Liver (tissue), 9 donors: ENCODE results near the gene PABPN1L. TPM values are rescaled to one million over a fixed set of nuclear protein-coding genes. Genes with fewer than 3 reads are reported as not detected.

Experiments
- DNase-seq: peaks from one replicate; pipeline ENCODE4 v3.0.0-alpha.2; 2017; ENCODE audit warnings: low spot score
- H3K27ac ChIP-seq, 2 donors: one replicate each; pipeline ENCODE4 v1.7.0; 2013; ENCODE audit warnings: inconsistent platforms in 2 of 2, low read length in 2 of 2, control low read depth in 1 of 2, low read depth in 1 of 2, mild to moderate bottlenecking in 1 of 2
- H3K27me3 ChIP-seq, 4 donors: one replicate each; pipeline versions ENCODE4 v1.6.1 to v1.7.0; 2013; ENCODE audit warnings: low read length in 3 of 4, inconsistent platforms in 1 of 4, mild to moderate bottlenecking in 1 of 4, moderate library complexity in 1 of 4; ENCODE audit not compliant: control insufficient read depth in 4 of 4, insufficient read depth in 4 of 4
- H3K36me3 ChIP-seq, 4 donors: one replicate each; pipeline versions ENCODE4 v1.6.1 to v1.7.0; 2013; ENCODE audit warnings: low read length in 3 of 4, mild to moderate bottlenecking in 3 of 4, low read depth in 1 of 4, moderate library complexity in 1 of 4; ENCODE audit not compliant: control insufficient read depth in 4 of 4, insufficient read depth in 3 of 4
- H3K4me1 ChIP-seq, 4 donors: one replicate each; pipeline versions ENCODE4 v1.6.1 to v1.7.0; 2013; ENCODE audit warnings: low read length in 3 of 4, mild to moderate bottlenecking in 3 of 4, moderate library complexity in 1 of 4; ENCODE audit not compliant: control insufficient read depth in 4 of 4, insufficient read depth in 4 of 4
- H3K4me3 ChIP-seq, 3 donors: one replicate each; pipeline versions ENCODE4 v1.6.1 to v1.7.0; 2013; ENCODE audit warnings: low read length in 3 of 3, control low read depth in 1 of 3, low read depth in 1 of 3, mild to moderate bottlenecking in 1 of 3
- H3K9ac ChIP-seq, 2 donors: one replicate each; pipeline ENCODE4 v1.7.0; 2013; ENCODE audit warnings: low read length in 2 of 2, mild to moderate bottlenecking in 2 of 2, moderate library complexity in 2 of 2, control low read depth in 1 of 2, low read depth in 1 of 2
- H3K9me3 ChIP-seq, 4 donors: one replicate each; pipeline versions ENCODE4 v1.6.1 to v1.7.0; 2013; ENCODE audit warnings: low read length in 3 of 4; ENCODE audit not compliant: control insufficient read depth in 4 of 4
- EGR1 ChIP-seq, 2 donors: IDR thresholded peaks; 2 replicates each; pipeline ENCODE4 v1.6.1; 2016 to 2018; ENCODE audit warnings: antibody characterized with exemption in 2 of 2, low read depth in 2 of 2
- FOXA1 ChIP-seq: IDR thresholded peaks from 2 replicates; pipeline ENCODE4 v1.6.1; 2016; ENCODE audit warnings: antibody characterized with exemption
- FOXA2 ChIP-seq: IDR thresholded peaks from 2 replicates; pipeline ENCODE4 v1.6.1; 2016; ENCODE audit warnings: antibody characterized with exemption
- GABPA ChIP-seq, 2 donors: IDR thresholded peaks in 1 of 2; conservative IDR thresholded peaks in 1 of 2; 2 replicates each; pipeline ENCODE4 v1.6.1; 2016; ENCODE audit warnings: antibody characterized with exemption in 2 of 2, mild to moderate bottlenecking in 1 of 2, moderate library complexity in 1 of 2
- HNF4A ChIP-seq, 2 donors: conservative IDR thresholded peaks; 2 replicates each; pipeline ENCODE4 v1.6.1; 2016; ENCODE audit warnings: antibody characterized with exemption in 2 of 2, mild to moderate bottlenecking in 2 of 2
- HNF4G ChIP-seq: IDR thresholded peaks from 2 replicates; pipeline ENCODE4 v1.6.1; 2016; ENCODE audit warnings: antibody characterized with exemption
- JUND ChIP-seq, 2 donors: IDR thresholded peaks; 2 replicates each; pipeline ENCODE4 v1.6.1; 2016; ENCODE audit warnings: antibody characterized with exemption in 2 of 2
- NR2F2 ChIP-seq: IDR thresholded peaks from 2 replicates; pipeline ENCODE4 v1.6.1; 2016; ENCODE audit warnings: antibody characterized with exemption
- RAD21 ChIP-seq, 2 donors: IDR thresholded peaks; 2 replicates each; pipeline ENCODE4 v1.6.1; 2016; ENCODE audit warnings: antibody characterized with exemption in 2 of 2, mild to moderate bottlenecking in 2 of 2
- RXRA ChIP-seq, 2 donors: IDR thresholded peaks; 2 replicates each; pipeline ENCODE4 v1.6.1; 2017 to 2018; ENCODE audit warnings: antibody characterized with exemption in 2 of 2, mild to moderate bottlenecking in 1 of 2
- SP1 ChIP-seq: IDR thresholded peaks from 2 replicates; pipeline ENCODE4 v1.6.1; 2018; ENCODE audit warnings: antibody characterized with exemption, mild to moderate bottlenecking
- TAF1 ChIP-seq: conservative IDR thresholded peaks from 2 replicates; pipeline ENCODE4 v1.6.1; 2016; ENCODE audit warnings: antibody characterized with exemption, mild to moderate bottlenecking
- YY1 ChIP-seq: IDR thresholded peaks from 2 replicates; pipeline ENCODE4 v1.6.1; 2016; ENCODE audit warnings: antibody characterized with exemption, mild to moderate bottlenecking
- WGBS: extraction: QIAGEN DNeasy Blood & Tissue Kit; methylation state at CpG from one replicate; pipeline ENCODE4 v1.1.7; 2013; 5-methylcytosine and 5-hydroxymethylcytosine counted together
- polyA plus RNA-seq, 2 donors: library from polyadenylated mRNA; stranded (reverse) in 1 of 2; unstranded in 1 of 2; fragments of 200-250 nt in 1 of 2; fragments of >200 nt in 1 of 2; fragmentation: Nextera tagmentation in 1 of 2; extraction: Ambion mirVana in 1 of 2; gene quantifications; one replicate each; pipeline versions ENCODE4 v1.2.1 to v1.2.3, GENCODE V29; 2013 to 2015
- total RNA-seq, 2 donors: library from RNA; depleted of rRNA; stranded (reverse); fragments of >200 nt; gene quantifications; one replicate each; pipeline ENCODE4 v1.2.3, GENCODE V29; 2014
- TF ChIP-seq, protein P1 (sequence below): fragments of 150-350 bp; IDR thresholded peaks from 2 replicates; pipeline ENCODE4 v1.5.1; 2017; ENCODE audit warnings: improper control_type of control experiment, low read depth, low read length; ENCODE audit not compliant: missing input control
- TF ChIP-seq, protein P2 (sequence below): IDR thresholded peaks from 2 replicates; pipeline ENCODE4 v1.6.1; 2016; ENCODE audit warnings: antibody characterized with exemption
- TF ChIP-seq, protein P3 (sequence below): IDR thresholded peaks from 2 replicates; pipeline ENCODE4 v1.6.1; 2016; ENCODE audit warnings: antibody characterized with exemption
- TF ChIP-seq, protein P4 (sequence below): IDR thresholded peaks from 2 replicates; pipeline ENCODE4 v1.6.1; 2016; ENCODE audit warnings: antibody characterized with exemption, mild to moderate bottlenecking
- TF ChIP-seq, protein P5 (sequence below): IDR thresholded peaks from 2 replicates; pipeline ENCODE4 v1.6.1; 2016; ENCODE audit warnings: antibody characterized with exemption
- donor health status: healthy.
- donor health status: healthy.
- donor health status: healthy.
- donor health status: healthy.
- donor health status: healthy.

Gene PABPN1L
- total and polyA plus RNA-seq, 4 donors: 0.09 TPM; not detected in 3

DNA sequence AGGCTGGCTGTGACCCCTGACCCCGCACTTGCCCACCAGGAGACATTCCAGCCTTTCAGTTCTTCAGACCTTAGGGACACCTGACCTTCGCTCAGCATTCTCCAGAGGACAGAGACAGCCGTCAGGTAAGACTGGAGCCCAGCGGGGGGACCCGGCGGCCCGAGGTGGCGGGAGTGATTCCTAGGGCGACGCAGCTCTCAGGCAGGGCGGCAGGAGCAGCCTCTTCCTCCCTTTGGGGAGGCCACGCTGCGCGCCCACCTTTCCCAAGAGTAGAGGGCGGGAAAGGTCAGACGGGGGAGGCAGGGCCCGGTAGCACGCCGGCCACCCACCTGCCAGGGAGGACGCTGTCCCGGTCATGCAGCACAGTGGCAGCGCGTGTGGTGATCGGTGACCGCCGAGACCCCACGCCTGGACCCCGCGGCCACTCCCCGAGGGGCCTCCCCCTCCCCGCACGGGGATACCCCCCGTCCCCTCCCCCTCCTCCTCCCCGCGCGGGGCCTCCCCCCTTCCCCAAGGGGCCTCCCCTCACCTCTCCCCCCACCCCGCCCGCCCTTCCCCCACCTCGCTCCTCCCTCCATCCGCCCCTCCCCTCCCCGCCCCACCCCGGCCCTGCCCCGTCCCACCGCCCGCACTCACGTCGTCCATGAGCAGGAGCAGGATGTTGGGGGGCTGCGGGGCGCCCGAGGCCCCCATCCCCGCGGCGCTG is 10.2 kb downstream of the PABPN1L start:
- H3K36me3 ChIP-seq: peaks cover 5 to 25% (median 16%) of the 10 kb centered on the region in 4 donors
- peak overlapping the region; percentile 21 to 68 (median 59) for H3K4me3 ChIP-seq
- H3K9me3 ChIP-seq: no peaks in the 10 kb centered on the region
- H3K27me3 ChIP-seq: no peaks in the 10 kb centered on the region
- peaks cover 12 to 36% (median 26%) of the 10 kb centered on the region in 4 donors for H3K4me1 ChIP-seq
- TF ChIP-seq, protein P1, sequence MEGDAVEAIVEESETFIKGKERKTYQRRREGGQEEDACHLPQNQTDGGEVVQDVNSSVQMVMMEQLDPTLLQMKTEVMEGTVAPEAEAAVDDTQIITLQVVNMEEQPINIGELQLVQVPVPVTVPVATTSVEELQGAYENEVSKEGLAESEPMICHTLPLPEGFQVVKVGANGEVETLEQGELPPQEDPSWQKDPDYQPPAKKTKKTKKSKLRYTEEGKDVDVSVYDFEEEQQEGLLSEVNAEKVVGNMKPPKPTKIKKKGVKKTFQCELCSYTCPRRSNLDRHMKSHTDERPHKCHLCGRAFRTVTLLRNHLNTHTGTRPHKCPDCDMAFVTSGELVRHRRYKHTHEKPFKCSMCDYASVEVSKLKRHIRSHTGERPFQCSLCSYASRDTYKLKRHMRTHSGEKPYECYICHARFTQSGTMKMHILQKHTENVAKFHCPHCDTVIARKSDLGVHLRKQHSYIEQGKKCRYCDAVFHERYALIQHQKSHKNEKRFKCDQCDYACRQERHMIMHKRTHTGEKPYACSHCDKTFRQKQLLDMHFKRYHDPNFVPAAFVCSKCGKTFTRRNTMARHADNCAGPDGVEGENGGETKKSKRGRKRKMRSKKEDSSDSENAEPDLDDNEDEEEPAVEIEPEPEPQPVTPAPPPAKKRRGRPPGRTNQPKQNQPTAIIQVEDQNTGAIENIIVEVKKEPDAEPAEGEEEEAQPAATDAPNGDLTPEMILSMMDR: no peak
- TF ChIP-seq FOXA1: no peak
- no peak for TF ChIP-seq RXRA (IDR thresholded peaks at IDR 0.05)
- TF ChIP-seq JUND (IDR thresholded peaks at IDR 0.05): no peak
- no peak for TF ChIP-seq YY1
- TF ChIP-seq NR2F2: no peak
- TF ChIP-seq, protein P2, sequence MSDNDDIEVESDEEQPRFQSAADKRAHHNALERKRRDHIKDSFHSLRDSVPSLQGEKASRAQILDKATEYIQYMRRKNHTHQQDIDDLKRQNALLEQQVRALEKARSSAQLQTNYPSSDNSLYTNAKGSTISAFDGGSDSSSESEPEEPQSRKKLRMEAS: no peak
- TF ChIP-seq, protein P3, sequence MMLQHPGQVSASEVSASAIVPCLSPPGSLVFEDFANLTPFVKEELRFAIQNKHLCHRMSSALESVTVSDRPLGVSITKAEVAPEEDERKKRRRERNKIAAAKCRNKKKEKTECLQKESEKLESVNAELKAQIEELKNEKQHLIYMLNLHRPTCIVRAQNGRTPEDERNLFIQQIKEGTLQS: no peak
- TF ChIP-seq, protein P4, sequence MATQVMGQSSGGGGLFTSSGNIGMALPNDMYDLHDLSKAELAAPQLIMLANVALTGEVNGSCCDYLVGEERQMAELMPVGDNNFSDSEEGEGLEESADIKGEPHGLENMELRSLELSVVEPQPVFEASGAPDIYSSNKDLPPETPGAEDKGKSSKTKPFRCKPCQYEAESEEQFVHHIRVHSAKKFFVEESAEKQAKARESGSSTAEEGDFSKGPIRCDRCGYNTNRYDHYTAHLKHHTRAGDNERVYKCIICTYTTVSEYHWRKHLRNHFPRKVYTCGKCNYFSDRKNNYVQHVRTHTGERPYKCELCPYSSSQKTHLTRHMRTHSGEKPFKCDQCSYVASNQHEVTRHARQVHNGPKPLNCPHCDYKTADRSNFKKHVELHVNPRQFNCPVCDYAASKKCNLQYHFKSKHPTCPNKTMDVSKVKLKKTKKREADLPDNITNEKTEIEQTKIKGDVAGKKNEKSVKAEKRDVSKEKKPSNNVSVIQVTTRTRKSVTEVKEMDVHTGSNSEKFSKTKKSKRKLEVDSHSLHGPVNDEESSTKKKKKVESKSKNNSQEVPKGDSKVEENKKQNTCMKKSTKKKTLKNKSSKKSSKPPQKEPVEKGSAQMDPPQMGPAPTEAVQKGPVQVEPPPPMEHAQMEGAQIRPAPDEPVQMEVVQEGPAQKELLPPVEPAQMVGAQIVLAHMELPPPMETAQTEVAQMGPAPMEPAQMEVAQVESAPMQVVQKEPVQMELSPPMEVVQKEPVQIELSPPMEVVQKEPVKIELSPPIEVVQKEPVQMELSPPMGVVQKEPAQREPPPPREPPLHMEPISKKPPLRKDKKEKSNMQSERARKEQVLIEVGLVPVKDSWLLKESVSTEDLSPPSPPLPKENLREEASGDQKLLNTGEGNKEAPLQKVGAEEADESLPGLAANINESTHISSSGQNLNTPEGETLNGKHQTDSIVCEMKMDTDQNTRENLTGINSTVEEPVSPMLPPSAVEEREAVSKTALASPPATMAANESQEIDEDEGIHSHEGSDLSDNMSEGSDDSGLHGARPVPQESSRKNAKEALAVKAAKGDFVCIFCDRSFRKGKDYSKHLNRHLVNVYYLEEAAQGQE: no peak
- no peak for TF ChIP-seq HNF4G
- no peak for TF ChIP-seq FOXA2
- no peak for TF ChIP-seq EGR1 (IDR thresholded peaks at IDR 0.05; ENCODE audit: low read depth in 2 of 2)
- TF ChIP-seq SP1: no peak
- TF ChIP-seq RAD21 (IDR thresholded peaks at IDR 0.05): no peak
- TF ChIP-seq GABPA (IDR thresholded peaks at IDR 0.05 in 1 of 2, conservative IDR thresholded peaks at IDR 0.05 in 1 of 2): no peak
- no peak for TF ChIP-seq HNF4A (conservative IDR thresholded peaks at IDR 0.05)
- TF ChIP-seq TAF1: no peak
- TF ChIP-seq, protein P5, sequence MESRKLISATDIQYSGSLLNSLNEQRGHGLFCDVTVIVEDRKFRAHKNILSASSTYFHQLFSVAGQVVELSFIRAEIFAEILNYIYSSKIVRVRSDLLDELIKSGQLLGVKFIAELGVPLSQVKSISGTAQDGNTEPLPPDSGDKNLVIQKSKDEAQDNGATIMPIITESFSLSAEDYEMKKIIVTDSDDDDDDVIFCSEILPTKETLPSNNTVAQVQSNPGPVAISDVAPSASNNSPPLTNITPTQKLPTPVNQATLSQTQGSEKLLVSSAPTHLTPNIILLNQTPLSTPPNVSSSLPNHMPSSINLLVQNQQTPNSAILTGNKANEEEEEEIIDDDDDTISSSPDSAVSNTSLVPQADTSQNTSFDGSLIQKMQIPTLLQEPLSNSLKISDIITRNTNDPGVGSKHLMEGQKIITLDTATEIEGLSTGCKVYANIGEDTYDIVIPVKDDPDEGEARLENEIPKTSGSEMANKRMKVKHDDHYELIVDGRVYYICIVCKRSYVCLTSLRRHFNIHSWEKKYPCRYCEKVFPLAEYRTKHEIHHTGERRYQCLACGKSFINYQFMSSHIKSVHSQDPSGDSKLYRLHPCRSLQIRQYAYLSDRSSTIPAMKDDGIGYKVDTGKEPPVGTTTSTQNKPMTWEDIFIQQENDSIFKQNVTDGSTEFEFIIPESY: no peak
- 17% methylated on average over 52 of the region's 53 CpGs for whole genome bisulfite sequencing
- H3K27ac ChIP-seq: peak overlapping the region in 1 of 2 donors; percentile 62
- no peak overlapping the region for H3K9ac ChIP-seq
- no peak for DNase-seq
